NCI-H82 treated with DMSO at 0.1 percent for 48 hours (cell line): Measurements from ENCODE around the gene AFF2.
A peak's percentile ranks its signal among the peaks of the same experiment; 100 is the strongest.

Source experiments
- DNase-seq: peaks from one replicate; lab custom pipeline; 2025; ENCODE audit not compliant: unreplicated experiment; lab: John Stamatoyannopoulos, UW

The AFF2 gene

GRCh38 chrX:148580016-148580415, 79.6 kb downstream of the AFF2 start:
- no peak for DNase-seq

DNA sequence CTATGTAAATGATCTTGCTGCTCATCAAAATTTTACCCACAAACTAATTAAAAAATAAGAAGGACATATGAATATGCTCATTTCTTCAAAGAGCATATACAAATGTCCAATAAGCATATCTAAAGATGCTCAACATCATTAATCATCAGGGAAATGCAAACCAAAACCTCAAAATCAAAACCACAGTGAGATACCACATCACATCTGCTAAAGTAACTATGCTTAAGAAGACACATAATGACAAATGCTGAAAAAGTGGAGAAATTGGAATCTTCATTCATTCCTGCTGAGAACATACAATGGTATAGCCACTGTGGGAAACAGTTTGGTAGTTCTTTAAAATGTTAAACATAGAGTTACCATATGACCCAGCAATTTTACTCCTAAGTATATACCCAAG, 81.9 kb downstream of the AFF2 start:
- no peak for DNase-seq

DNA sequence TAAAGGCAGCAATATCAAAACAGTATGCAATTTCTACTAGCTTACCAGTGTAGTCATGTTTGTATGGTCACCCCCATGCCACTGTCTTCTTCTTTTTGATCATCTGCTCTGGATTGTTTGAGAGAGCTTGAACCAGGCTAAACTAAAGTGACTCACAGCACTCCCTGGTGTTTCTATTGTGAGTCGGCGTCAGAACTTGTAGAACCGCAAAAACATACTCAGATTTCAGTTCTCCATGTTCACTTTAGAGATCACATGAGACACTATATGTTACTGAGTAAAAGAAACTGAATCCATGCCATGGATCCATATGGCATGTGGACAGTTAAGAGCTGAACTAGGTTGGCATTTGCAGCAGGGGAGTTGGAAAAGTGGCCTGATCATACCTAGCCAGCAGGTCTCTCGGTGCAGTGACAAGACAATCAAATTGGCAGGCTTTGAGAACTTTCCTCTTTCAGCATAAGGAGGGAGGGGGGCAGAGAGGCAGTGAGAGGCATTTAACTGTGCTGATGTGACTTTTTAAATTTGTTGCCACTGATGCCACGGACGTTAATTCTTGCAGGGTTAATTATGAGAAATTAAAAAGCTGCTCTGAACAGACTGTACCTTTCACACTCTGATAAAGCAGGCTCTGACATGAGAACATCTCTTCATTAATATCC, 88.4 kb downstream of the AFF2 start:
- DNase-seq, result no peak

- DNase-seq, result no peak
Observed at GRCh38 chrX:148592595-148592994, 92.2 kb downstream of the AFF2 start.

DNA sequence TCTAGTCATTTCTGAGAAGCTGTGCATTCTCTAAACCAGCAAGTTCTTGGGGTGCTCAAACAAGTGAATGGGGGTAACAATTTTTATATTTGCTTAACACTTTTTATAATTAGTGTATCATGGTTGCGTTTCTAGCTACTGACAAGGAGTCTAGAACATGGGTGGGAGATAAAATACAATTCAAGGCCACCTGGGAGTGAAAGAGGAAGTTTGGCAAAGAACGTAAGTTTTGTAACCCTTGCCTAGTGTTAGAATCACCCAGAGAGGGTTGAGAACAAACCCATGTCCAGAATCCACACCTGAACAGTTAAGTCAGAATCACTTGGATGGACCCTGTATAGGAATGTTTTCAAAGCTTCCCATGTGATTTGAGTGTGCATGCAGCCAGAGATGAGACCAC, 92.7 kb downstream of the AFF2 start:
- no peak for DNase-seq

DNA sequence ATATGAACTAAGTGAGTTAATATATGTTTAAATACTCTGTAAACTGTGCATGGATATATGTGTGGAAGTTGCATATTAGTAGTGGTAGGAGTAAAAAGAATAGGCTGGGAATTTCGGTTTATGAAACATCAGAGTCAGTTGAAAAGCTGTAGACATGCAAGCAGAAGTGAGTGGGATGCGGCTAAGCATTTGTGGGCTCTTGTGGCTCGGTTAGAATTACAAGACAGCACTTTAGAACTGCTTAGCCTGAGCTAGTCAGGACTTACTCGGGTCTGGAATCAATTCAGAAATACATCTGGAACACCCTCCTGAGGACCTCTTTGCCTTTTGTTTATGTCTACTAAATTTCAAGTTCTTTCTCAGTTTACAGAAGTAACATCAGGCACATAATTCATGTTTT, 93.6 kb downstream of the AFF2 start:
- no peak for DNase-seq

- DNase-seq, result no peak
Observed at GRCh38 chrX:148599404-148599803, 99.0 kb downstream of the AFF2 start.

GRCh38 chrX:148600131-148600530, 99.7 kb downstream of the AFF2 start:
- DNase-seq, result peak; percentile 95

DNA sequence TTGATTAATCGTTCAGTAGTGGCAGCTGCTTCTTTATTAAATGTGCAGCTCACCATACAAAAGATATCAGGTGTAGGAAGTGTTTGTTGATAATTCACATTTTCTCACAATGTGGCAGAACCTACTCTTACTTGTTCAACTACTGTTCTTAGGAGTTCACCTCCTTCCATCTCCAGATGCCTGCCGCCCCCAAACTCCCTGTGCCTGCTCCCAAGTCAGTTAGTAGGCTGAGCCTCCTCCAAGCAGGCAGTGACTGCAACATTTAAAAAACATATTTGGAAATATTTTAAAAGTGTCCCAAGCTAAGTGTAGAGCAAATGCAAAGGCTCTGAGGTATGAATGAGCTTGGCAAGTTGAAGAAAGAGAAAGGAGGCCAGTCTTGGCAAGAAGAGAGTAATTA, 100.2 kb downstream of the AFF2 start:
- no peak for DNase-seq

DNA sequence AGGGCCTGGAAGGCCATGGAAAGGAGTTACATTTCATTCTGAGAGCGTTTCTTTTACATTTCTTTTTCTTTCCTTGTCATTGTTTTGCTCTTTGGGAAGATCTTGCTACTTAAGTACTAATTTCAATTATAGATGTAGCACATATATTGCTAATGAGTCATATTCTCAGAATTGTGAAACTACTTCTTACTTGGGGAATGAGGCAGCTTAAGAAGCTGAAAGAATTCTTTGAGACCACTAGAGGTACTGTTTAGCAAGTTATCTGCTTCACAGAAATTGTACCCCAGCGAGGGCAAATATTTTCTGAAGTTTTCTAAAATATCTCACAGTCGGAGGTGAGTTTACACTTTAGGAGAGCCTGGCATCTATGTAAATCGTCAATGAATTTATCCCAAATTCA, 100.6 kb downstream of the AFF2 start:
- peak; percentile 41 for DNase-seq

GRCh38 chrX:148609515-148610327, 109.3 kb downstream of the AFF2 start:
- peak; percentile 42 for DNase-seq

GRCh38 chrX:148610328-148610698, 109.9 kb downstream of the AFF2 start:
- no peak for DNase-seq

GRCh38 chrX:148611993-148612392, 111.6 kb downstream of the AFF2 start:
- DNase-seq, result no peak

DNA sequence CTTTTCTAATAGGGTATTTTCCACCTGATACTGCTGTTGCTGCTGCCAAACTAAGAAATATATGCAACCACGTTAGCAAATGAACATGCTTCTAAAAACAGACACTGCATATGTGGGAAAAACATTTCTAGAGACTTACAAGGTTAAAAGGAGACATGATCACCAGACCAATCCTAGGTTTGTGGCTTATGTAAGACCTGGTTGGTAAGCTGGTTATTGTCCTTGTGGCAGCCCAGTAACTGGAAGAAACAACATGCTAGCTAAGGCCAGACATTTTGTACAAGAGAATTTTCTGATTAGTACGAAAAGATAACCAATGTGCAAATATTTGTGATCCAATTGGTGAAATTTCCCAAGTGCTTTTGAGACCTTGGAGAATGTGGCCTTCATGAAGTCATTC, 112.0 kb downstream of the AFF2 start:
- DNase-seq, result no peak

- DNase-seq, result no peak
Observed at GRCh38 chrX:148613636-148614035, 113.2 kb downstream of the AFF2 start.

DNA sequence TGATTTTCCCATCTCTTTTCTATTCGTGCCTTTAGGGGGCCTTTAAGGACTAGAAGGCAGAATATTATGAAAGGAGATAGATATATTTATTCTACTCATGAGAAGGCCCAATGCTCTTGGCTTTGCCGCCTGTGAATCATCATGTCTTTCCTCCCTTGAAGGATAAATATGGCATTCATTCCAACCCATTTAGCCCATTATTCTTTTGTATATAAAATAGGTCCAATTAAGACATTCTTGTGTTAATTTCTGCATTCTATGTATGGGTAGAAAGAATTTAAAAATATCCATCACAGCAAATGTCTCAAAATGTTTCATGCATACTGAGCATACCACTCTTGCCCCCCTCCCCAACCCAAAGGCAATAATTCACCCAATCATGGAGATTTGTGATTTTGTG, 115.1 kb downstream of the AFF2 start:
- no peak for DNase-seq

DNA sequence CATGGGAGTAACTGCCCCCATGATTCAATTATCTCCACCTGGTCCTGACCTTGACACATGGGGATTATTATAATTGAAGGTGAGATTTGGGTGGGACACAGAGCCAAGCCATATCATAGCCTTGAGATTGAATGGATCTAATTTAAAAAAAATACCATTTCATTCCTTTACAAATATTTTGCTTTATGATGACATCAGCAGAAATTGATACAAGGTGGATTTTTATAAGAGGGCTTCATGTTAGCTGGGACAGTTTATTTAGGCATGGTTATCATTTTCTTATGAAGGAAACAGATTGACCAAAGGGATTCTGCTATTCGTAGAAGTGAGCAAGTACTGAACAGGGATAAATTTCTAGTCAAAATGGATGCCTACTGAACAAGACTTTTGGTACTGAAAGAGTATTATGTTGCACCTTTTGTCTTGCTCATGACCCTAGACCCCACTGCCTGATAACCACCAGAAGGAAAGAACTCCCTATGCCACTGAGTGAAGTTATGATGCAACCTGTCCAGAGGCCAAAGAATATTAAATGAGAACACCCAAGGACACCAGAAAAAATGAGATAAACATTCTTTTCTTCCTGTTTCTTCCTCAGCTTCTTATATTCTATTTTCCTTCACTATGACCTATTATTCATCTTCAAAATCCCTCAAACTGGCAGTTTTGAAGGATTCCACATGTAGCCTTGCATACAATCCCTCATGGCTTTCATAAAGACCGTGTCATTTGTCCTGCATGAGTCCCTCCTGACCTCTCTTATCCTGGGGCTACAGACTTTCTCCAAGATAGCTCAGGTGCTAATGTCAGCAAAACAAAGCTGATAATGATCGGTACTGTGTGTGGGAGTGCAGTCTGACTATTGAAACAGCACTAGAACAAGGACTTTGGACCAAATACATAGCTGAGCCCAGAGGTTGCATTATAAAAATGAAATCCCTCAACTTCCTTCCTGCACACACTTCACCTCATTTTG, 118.3 kb downstream of the AFF2 start:
- DNase-seq, result no peak

- DNase-seq, result no peak
Observed at GRCh38 chrX:148620023-148620422, 119.6 kb downstream of the AFF2 start.

DNA sequence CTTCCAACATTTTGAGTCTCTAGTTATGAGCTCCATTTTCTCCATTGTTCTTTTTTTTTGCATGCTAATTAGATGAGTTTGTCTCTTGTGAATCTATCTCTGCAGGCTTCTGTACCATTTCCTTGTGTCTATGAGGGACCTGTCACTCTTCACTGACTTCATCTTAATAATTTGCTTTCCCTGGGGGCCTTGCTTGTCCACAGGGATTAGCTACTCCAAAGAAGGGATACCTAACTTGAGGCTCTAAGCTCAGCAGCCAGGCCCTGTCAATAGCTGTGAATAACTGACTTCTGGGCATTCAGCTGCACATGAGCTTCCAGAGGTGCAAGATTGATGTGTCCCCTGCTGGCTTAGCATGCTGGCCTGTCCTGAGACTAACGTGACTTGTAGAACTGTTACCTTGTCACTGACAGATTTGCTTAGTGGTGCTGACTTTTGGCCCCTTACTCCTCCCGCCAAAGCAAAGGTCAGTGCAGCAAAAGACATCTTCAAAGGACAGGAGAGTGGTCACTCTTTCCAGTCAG, 124.6 kb downstream of the AFF2 start:
- DNase-seq, result no peak

GRCh38 chrX:148628621-148629020, 128.2 kb downstream of the AFF2 start:
- DNase-seq, result no peak

GRCh38 chrX:148629434-148629833, 129.0 kb downstream of the AFF2 start:
- DNase-seq, result no peak
